ENCODE measurements around the gene CCL25. TPM values are rescaled to one million over a fixed set of nuclear protein-coding genes. Genes with fewer than 3 reads are reported as not detected.

CCL25 gene
- total and polyA plus RNA-seq, 2 experiments from 2014 or later, result 0.52 to 0.73 TPM

GRCh38 chr19:8039231-8039630 lies 13.3 kb upstream of the CCL25 start:
- Histone ChIP-seq H3K27me3 (ENCODE audit: insufficient read depth) (no peaks in the 10 kb centered on the region), H3K9me2 (ENCODE audit: insufficient read depth) (no peaks in the 10 kb centered on the region; the same call in 1 of the 2 replicates), H3K36me3 (ENCODE audit: insufficient read depth) (no peaks in the 10 kb centered on the region), H4K20me1 (replicated peaks; ENCODE audit: insufficient read depth) (no peaks in the 10 kb centered on the region), H2AFZ (no peak overlapping the region), H3K4me1 (ENCODE audit: insufficient read depth) (peaks cover 3% of the 10 kb centered on the region; the same call in 1 of the 2 replicates), H3K4me3 (no peak overlapping the region), H3K4me2 (no peak overlapping the region), H3K27ac (ENCODE audit: low read depth) (no peak overlapping the region), H3K79me2 (replicated peaks; ENCODE audit: insufficient read depth) (no peaks in the 10 kb centered on the region), H3F3A (replicated peaks; ENCODE audit: low read depth) (no peaks in the 10 kb centered on the region)
- TF ChIP-seq ZNF462 (CRISPR knock-in tag; IDR thresholded peaks at IDR 0.05) (no peak), EZH2phosphoT487 (IDR thresholded peaks at IDR 0.05; ENCODE audit: unreplicated experiment) (no peak), ETS1 (IDR thresholded peaks at IDR 0.05) (no peak), EZH2 (IDR thresholded peaks at IDR 0.05; ENCODE audit: low read depth, unreplicated experiment) (no peak), CTCF (conservative IDR thresholded peaks at IDR 0.05; ENCODE audit: low read depth in 2 of 2) (no peak), POLR2AphosphoS5 (IDR thresholded peaks at IDR 0.05; ENCODE audit: low read depth) (no peak), ZNF114 (CRISPR knock-in tag; IDR thresholded peaks at IDR 0.05) (no peak), JUNB (IDR thresholded peaks at IDR 0.05; ENCODE audit: unreplicated experiment) (no peak), STAT1 (IDR thresholded peaks at IDR 0.05; ENCODE audit: unreplicated experiment) (no peak)
- Mint-ChIP-seq H3K4me3 (no peak overlapping the region), H3K27me3 (ENCODE audit: insufficient read depth, low read depth, poor library complexity) (peaks cover 3% of the 10 kb centered on the region), H3K4me1 (peaks cover 6% of the 10 kb centered on the region; the same call in 2 of the 3 replicates), H3K9me3 (no peaks in the 10 kb centered on the region), H3K27ac (no peak overlapping the region), H3K36me3 (ENCODE audit: low read depth) (no peaks in the 10 kb centered on the region)
- no peak for DNase-seq (ENCODE audit: low spot score)
- ATAC-seq, result no peak
